A673 (cell line): Measurements from ENCODE around the gene MAB21L2. TPM values are rescaled to one million over a fixed set of nuclear protein-coding genes. Genes with fewer than 3 reads are reported as not detected.

Experiments used
- BruUV-seq: library from RNA; stranded (reverse); fragments of 400-500 nt; replicated peaks from 2 replicates; lab custom pipeline; 2021; lab: Mats Ljungman, UMichigan
- CTCF ChIA-PET: fragments of 300-600 bp; sonication (Branson Sonifier 250); formaldehyde crosslinking; loops from one replicate; lab custom pipeline; 2022; ENCODE audit warnings: antibody characterized with exemption; lab: Charles Lee
- POLR2A ChIA-PET: fragments of 300-600 bp; sonication (Branson Sonifier 250); formaldehyde crosslinking; loops from one replicate; lab custom pipeline; 2022; ENCODE audit warnings: antibody characterized with exemption; ENCODE audit not compliant: low non-redundant PET; lab: Charles Lee
- DNase-seq: peaks from one replicate; pipeline ENCODE4 v3.0.0-alpha.2; 2015; ENCODE audit warnings: low spot score
- H3K27ac ChIP-seq: fragments of 200-600 bp; sonication (generic); 2 replicates; pipeline ENCODE4 v1.5.1; 2016; ENCODE audit warnings: mixed run types, low read depth, mild to moderate bottlenecking, mixed read lengths, antibody characterized with exemption, low read length; ENCODE audit not compliant: poor library complexity, severe bottlenecking
- H3K27me3 ChIP-seq: fragments of 200-600 bp; sonication (generic); replicated peaks from 2 replicates; pipeline ENCODE4 v1.6.1; 2017; ENCODE audit warnings: mixed run types, low read depth, mild to moderate bottlenecking, mixed read lengths, antibody characterized with exemption, low read length; ENCODE audit not compliant: insufficient read depth, poor library complexity
- H3K36me3 ChIP-seq: fragments of 200-600 bp; sonication (generic); 2 replicates; pipeline ENCODE4 v1.6.1; 2016; ENCODE audit warnings: mixed run types, mild to moderate bottlenecking, mixed read lengths, antibody characterized with exemption, low read length; ENCODE audit not compliant: insufficient read depth, poor library complexity, severe bottlenecking
- H3K4me1 ChIP-seq: fragments of 200-600 bp; sonication (generic); 2 replicates; pipeline ENCODE4 v1.6.1; 2017; ENCODE audit warnings: mixed run types, mild to moderate bottlenecking, mixed read lengths, antibody characterized with exemption, low read length; ENCODE audit not compliant: insufficient read depth, poor library complexity, severe bottlenecking
- H3K4me3 ChIP-seq: fragments of 200-600 bp; sonication (generic); 2 replicates; pipeline ENCODE4 v1.5.1; 2016; ENCODE audit warnings: low read depth, mixed run types, mild to moderate bottlenecking, mixed read lengths, low read length; ENCODE audit not compliant: poor library complexity, severe bottlenecking
- H3K9me3 ChIP-seq: fragments of 200-600 bp; sonication (generic); 2 replicates; pipeline ENCODE4 v1.6.1; 2016; ENCODE audit warnings: mixed run types, low read depth, mild to moderate bottlenecking, mixed read lengths, antibody characterized with exemption, low read length; ENCODE audit not compliant: poor library complexity, severe bottlenecking
- EZH2 ChIP-seq: fragments of 200-600 bp; sonication (generic); IDR thresholded peaks from 2 replicates; pipeline ENCODE4 v1.6.1; 2017; ENCODE audit warnings: borderline replicate concordance, low read depth, mild to moderate bottlenecking, mixed read lengths, antibody characterized with exemption, low read length; ENCODE audit not compliant: poor library complexity, severe bottlenecking
- intact Hi-C: fragments of 100-400 bp; cut with micrococcal nuclease; formaldehyde crosslinking; loops from one replicate; pipeline ENCODE4 v1.10.0; 2022; ENCODE audit not compliant: unreplicated experiment
- total RNA-seq: library from RNA; stranded (reverse); gene quantifications from 2 replicates; pipeline ENCODE4 v1.2.3, GENCODE V29; 2021
- TF ChIP-seq, protein P1 (sequence below): fragments of 300-800, 200-600 bp; sonication (generic); conservative IDR thresholded peaks from 2 replicates; pipeline ENCODE4 v1.5.1; 2017; ENCODE audit warnings: low read depth, mild to moderate bottlenecking, antibody characterized with exemption, low read length, moderate library complexity, mixed read lengths

MAB21L2 gene
- total RNA-seq, 1 experiment from 2014 or later, result not detected

DNA sequence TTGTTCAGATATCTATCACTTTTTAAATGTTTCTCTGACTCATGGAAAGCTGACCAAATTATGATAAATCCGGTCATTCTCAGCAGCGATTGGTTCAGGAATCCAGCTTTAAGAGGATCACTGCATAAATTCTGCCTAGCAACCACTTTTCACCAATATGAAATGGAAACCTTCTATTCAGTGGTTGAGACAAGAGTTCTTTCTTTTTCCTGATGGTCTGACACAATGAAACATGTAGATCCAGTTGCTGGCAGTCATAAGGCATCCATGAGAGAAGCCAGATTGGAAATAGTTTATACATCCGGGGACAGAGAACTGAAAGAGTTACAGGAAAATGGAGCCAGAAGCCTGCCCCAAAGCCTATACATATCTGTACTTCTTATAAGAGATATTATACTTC lies 27.2 kb downstream of the MAB21L2 start:
- no TSS peak for BruUV-seq
- no peaks in the 10 kb centered on the region for H3K36me3 ChIP-seq
- POLR2A ChIA-PET, result no interaction called here

DNA sequence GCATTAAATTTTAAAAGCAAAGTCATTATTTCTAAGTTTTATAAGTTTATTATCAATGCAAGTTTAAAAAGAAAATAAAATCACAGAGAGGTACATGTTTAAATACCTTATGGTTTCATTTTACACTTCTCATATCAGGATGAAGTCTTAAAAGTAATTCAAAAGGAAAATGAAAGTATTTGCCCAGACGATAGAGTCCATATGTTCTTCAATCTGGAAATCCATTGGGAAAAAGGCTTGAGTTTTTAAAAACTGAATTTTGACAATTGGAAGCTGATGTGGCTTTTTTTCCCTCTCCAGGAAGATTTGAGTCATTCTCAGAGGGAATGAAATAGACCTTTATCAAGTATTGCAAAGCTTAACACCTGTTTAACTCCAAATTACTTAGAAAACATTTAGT lies 37.1 kb downstream of the MAB21L2 start:
- DNase-seq, result no peak
- no peaks in the 10 kb centered on the region for H3K9me3 ChIP-seq
- no peaks in the 10 kb centered on the region for H3K36me3 ChIP-seq
- ChIA-PET POLR2A (no interaction called here), CTCF (no interaction called here)
- no peaks in the 10 kb centered on the region for H3K27me3 ChIP-seq
- intact Hi-C loops, result no loop called here
- no TSS peak for BruUV-seq
- H3K4me3 ChIP-seq, result no peak overlapping the region
- no peaks in the 10 kb centered on the region for H3K4me1 ChIP-seq
- H3K27ac ChIP-seq, result no peak overlapping the region
- TF ChIP-seq, protein P1, sequence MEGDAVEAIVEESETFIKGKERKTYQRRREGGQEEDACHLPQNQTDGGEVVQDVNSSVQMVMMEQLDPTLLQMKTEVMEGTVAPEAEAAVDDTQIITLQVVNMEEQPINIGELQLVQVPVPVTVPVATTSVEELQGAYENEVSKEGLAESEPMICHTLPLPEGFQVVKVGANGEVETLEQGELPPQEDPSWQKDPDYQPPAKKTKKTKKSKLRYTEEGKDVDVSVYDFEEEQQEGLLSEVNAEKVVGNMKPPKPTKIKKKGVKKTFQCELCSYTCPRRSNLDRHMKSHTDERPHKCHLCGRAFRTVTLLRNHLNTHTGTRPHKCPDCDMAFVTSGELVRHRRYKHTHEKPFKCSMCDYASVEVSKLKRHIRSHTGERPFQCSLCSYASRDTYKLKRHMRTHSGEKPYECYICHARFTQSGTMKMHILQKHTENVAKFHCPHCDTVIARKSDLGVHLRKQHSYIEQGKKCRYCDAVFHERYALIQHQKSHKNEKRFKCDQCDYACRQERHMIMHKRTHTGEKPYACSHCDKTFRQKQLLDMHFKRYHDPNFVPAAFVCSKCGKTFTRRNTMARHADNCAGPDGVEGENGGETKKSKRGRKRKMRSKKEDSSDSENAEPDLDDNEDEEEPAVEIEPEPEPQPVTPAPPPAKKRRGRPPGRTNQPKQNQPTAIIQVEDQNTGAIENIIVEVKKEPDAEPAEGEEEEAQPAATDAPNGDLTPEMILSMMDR, result no peak
- no peak for TF ChIP-seq EZH2

More for the DNA sequence above, 27.2 kb downstream of the MAB21L2 start:
- CTCF ChIA-PET, result no interaction called here
- H3K4me1 ChIP-seq, result no peaks in the 10 kb centered on the region
- H3K9me3 ChIP-seq, result no peaks in the 10 kb centered on the region
- TF ChIP-seq, protein P1, result no peak
- TF ChIP-seq EZH2, result no peak
- intact Hi-C loops, result no loop called here
- H3K4me3 ChIP-seq, result no peak overlapping the region
- H3K27ac ChIP-seq, result no peak overlapping the region
- DNase-seq, result no peak
- no peaks in the 10 kb centered on the region for H3K27me3 ChIP-seq

- Histone ChIP-seq H3K27ac (no peak overlapping the region), H3K4me1 (peaks cover 15% of the 10 kb centered on the region), H3K36me3 (no peaks in the 10 kb centered on the region), H3K9me3 (no peaks in the 10 kb centered on the region), H3K27me3 (no peaks in the 10 kb centered on the region), H3K4me3 (no peak overlapping the region)
- no peak for DNase-seq
- no TSS peak for BruUV-seq
- TF ChIP-seq EZH2, result no peak
- TF ChIP-seq, protein P1, result no peak
- POLR2A ChIA-PET, result no interaction called here
- intact Hi-C loops, result no loop called here
- CTCF ChIA-PET, result no interaction called here
Measured at GRCh38 chr4:150624055-150624454, 42.1 kb downstream of the MAB21L2 start.
